Tibial artery (tissue), 4 donors: ENCODE data around the gene CYTIP.
A peak's percentile ranks its signal among the peaks of the same experiment; 100 is the strongest.

ENCODE experiments used
- DNase-seq, 2 donors: peaks; one replicate each; pipeline ENCODE4 v3.0.0-alpha.2; 2019
- H3K27ac ChIP-seq, 2 donors: fragments of 200-600 bp; sonication (generic) in 1 of 2; 1 replicate in 1 of 2; 2 replicates in 1 of 2; pipeline ENCODE4 v1.5.1; 2018 to 2019; ENCODE audit warnings: mild to moderate bottlenecking in 1 of 2
- H3K27me3 ChIP-seq, 2 donors: fragments of 200-600 bp; sonication (generic) in 1 of 2; one replicate each; pipeline versions ENCODE4 v1.5.1 to v1.6.0; 2016 to 2019
- H3K36me3 ChIP-seq, 3 donors: fragments of 200-600 bp; sonication (generic) in 2 of 3; one replicate each; pipeline ENCODE4 v1.5.1; 2016 to 2019; ENCODE audit warnings: mild to moderate bottlenecking in 2 of 3
- H3K4me1 ChIP-seq, 4 donors: fragments of 200-600 bp; sonication (generic) in 2 of 4; 1 replicate in 3 of 4; 2 replicates in 1 of 4; pipeline ENCODE4 v1.5.1; 2016 to 2019
- H3K4me3 ChIP-seq, 2 donors: fragments of 200-600 bp; sonication (generic) in 1 of 2; 1 replicate in 1 of 2; 2 replicates in 1 of 2; pipeline ENCODE4 v1.5.1; 2018 to 2019; ENCODE audit warnings: mild to moderate bottlenecking in 2 of 2
- H3K9me3 ChIP-seq, 3 donors: fragments of 200-600 bp; sonication (generic) in 1 of 3; one replicate each; pipeline ENCODE4 v1.5.1; 2016 to 2019
- intact Hi-C: fragments of 100-400 bp; cut with DNase I; formaldehyde crosslinking; loops from one replicate; pipeline ENCODE4 v1.15.0; 2023; ENCODE audit warnings: low total_unique reads
- TF ChIP-seq, protein P1 (sequence below), 2 experiments: fragments of 200-600 bp in 1 of 2; fragments of 450-650 bp in 1 of 2; IDR thresholded peaks; one replicate each; pipeline ENCODE4 v1.5.1; 2017 to 2019; ENCODE audit warnings: antibody characterized with exemption in 2 of 2, mild to moderate bottlenecking in 1 of 2, moderate library complexity in 1 of 2

Gene CYTIP

DNA sequence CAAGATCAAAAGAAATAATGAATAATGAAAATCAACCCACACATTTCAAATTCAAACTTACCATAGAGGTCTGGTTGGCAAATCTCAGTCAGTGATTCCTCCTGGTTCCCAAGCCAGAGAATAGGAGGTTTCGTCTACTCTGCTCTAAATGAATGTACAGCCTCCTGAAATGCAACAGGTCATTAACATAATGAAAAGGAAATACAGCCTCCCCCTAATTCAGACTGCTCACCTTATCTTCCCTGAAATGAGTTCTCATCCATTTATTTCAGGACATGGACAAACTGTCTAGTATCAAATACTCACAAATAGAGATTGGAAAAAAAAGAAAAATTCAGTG, 43.4 kb upstream of the CYTIP start:
- no peaks in the 10 kb centered on the region for H3K27me3 ChIP-seq
- no peaks in the 10 kb centered on the region for H3K9me3 ChIP-seq
- H3K4me3 ChIP-seq: no peak overlapping the region
- TF ChIP-seq, protein P1, sequence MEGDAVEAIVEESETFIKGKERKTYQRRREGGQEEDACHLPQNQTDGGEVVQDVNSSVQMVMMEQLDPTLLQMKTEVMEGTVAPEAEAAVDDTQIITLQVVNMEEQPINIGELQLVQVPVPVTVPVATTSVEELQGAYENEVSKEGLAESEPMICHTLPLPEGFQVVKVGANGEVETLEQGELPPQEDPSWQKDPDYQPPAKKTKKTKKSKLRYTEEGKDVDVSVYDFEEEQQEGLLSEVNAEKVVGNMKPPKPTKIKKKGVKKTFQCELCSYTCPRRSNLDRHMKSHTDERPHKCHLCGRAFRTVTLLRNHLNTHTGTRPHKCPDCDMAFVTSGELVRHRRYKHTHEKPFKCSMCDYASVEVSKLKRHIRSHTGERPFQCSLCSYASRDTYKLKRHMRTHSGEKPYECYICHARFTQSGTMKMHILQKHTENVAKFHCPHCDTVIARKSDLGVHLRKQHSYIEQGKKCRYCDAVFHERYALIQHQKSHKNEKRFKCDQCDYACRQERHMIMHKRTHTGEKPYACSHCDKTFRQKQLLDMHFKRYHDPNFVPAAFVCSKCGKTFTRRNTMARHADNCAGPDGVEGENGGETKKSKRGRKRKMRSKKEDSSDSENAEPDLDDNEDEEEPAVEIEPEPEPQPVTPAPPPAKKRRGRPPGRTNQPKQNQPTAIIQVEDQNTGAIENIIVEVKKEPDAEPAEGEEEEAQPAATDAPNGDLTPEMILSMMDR (IDR thresholded peaks at IDR 0.05): no peak
- peaks cover 0 to 25% (median 10%) of the 10 kb centered on the region in 4 donors for H3K4me1 ChIP-seq
- no peaks in the 10 kb centered on the region for H3K36me3 ChIP-seq
- H3K27ac ChIP-seq: no peak overlapping the region
- intact Hi-C loops: no loop called here
- DNase-seq: no peak

DNA sequence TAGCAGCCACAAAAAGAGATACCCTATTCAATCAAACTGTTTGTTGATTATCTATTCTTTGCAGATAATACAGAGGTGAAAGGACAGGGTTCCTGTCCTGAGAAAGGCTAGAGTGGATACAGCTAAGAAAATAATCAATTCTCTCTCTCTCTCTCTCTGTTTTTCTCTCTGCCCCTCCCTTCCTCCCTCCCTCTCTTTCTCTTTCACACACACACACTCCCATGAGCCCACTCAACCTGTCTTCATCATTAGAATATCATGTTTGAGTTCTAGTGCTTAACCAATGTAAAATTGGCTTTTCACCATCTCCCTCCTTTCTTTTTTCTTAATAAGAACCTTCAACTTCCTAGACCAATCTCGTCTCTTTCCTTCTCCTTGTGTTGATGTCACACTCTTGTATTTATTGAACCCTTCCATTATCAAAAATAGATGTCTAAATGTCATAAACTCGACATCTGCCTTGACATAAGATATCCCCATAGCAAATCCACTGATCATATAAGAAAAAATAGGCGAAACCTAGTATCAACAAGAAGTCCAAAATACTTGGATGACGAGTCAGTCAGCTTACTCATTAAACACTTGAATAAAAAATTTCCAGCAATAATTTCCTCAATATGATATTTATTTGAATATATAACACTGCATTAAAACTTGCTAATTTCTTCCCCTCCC, 42.8 kb upstream of the CYTIP start:
- H3K36me3 ChIP-seq: no peaks in the 10 kb centered on the region
- TF ChIP-seq, protein P1 (IDR thresholded peaks at IDR 0.05): no peak
- H3K4me1 ChIP-seq: peaks cover 0 to 25% (median 10%) of the 10 kb centered on the region in 4 donors
- H3K4me3 ChIP-seq: no peak overlapping the region
- intact Hi-C loops: no loop called here
- no peaks in the 10 kb centered on the region for H3K9me3 ChIP-seq
- no peak for DNase-seq
- no peaks in the 10 kb centered on the region for H3K27me3 ChIP-seq
- no peak overlapping the region for H3K27ac ChIP-seq

DNA sequence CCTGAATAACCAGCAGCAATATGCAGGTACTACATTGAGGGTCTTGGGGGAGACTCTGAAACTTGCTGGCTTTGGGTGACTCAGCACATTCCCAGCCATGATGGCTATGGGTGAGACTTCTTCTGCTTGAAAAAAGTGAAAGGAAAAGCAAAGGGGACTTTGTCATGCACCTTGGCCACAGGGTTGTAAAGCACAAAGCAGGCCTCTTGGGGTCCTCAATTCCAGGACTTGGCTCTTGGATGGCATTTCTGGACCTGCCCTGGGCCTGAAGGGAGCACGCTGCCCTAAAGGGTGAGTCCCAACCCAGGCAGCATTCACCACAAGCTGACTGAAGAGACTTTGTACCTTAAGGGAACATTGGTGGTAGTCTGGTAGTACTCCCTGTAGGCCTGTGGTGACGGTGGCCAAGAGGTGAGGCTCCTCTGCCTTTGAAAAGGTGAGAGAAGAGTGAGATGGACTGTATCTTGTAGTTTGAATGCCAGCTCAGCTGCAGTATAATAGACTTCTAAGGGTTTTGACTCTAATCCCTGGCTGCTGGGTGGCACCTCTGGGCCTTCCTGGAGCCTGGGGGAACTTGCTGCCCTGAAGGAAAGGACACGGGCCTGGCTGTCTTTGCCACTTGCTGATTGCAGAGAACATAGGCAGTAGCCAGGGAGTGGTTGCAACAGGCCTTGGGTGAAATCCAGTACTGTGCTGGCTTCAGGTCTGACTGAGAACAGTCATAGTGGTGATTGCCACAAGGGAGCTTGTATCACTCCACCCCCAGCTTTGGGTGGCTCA, 36.5 kb upstream of the CYTIP start:
- Histone ChIP-seq H3K27ac (peak overlapping the region; percentile 34 to 64), H3K36me3 (no peaks in the 10 kb centered on the region), H3K4me3 (no peak overlapping the region), H3K27me3 (no peaks in the 10 kb centered on the region), H3K4me1 (peaks cover 0 to 21% (median 1%) of the 10 kb centered on the region in 4 donors), H3K9me3 (no peaks in the 10 kb centered on the region)
- TF ChIP-seq, protein P1 (IDR thresholded peaks at IDR 0.05): no peak
- DNase-seq: peak; percentile 85 to 92
- intact Hi-C loops: no loop called here

DNA sequence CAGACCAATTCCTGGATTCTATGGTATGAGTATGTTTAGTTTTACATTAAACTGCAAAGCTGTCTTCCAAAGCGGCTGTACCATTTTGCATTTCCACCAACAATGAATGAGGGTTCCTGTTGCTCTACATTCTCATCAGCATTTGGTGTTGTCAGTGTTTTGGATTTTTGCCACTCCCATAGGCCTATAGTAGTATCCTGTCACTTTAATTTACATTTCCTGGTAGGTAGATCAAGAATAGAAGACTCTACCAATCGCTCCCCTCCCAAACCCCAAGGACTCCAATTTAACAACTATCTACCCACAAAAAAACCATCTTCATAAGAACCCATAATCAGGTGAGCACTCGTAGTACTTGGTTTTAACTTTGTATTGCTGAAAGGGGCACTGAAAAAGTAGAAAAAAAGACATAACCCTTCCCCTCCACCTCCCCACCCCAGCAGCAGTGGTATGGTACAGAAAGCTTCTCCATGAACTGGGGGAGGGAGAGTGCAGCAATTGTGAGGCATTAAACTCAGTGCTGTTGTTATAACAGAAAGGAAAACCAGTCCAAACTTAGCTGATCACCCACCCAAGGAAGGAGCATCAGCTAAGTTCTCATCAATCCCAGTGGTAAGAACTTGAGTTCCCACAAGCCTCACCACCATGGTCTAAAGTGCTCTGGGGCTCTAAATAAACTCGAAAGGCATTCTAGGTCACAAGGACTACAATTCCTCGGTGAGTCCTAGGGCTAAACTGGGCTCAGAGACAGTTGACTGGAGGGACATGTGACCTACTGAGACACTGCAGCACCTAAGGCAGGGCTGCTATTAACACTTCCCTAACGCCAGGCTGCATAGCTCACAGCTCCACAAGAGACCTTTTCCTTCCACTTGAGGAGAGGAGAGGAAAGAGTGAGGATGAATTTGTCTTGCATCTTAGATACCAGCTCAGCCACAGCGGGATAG, 35.5 kb upstream of the CYTIP start:
- Histone ChIP-seq H3K4me1 (peaks cover 0 to 21% (median 1%) of the 10 kb centered on the region in 4 donors), H3K36me3 (no peaks in the 10 kb centered on the region), H3K27ac (peak overlapping the region in 1 of 2 donors; percentile 64), H3K9me3 (no peaks in the 10 kb centered on the region), H3K4me3 (no peak overlapping the region), H3K27me3 (no peaks in the 10 kb centered on the region)
- TF ChIP-seq, protein P1 (IDR thresholded peaks at IDR 0.05): no peak
- intact Hi-C loops: no loop called here
- no peak for DNase-seq

DNA sequence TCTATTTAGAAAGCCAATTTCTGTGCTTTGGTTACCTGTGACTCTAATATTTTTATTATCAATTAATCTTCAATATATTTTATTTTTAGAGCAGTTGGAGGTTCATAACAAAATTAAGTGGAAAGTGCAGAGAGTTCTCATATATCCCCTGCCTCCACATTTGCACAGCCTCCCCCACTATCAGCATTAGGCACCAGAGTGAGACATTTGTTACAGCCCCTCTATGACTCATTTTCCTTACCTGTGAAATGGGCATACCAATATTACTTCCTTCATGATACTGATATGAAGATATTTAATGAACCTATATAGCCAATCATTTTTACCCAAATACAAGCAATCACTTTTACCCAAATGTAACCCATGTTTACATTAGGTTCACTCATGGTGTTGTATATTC, 34.0 kb upstream of the CYTIP start:
- Histone ChIP-seq H3K36me3 (no peaks in the 10 kb centered on the region), H3K9me3 (no peaks in the 10 kb centered on the region), H3K4me1 (peaks cover 0 to 21% (median 1%) of the 10 kb centered on the region in 4 donors), H3K27me3 (no peaks in the 10 kb centered on the region), H3K4me3 (no peak overlapping the region), H3K27ac (no peak overlapping the region)
- intact Hi-C loops: no loop called here
- TF ChIP-seq, protein P1 (IDR thresholded peaks at IDR 0.05): no peak
- no peak for DNase-seq
